HG03139 (cell line): ENCODE measurements around the gene KCTD12.

Experiments
- ATAC-seq: cut with Tn5 transposase; IDR thresholded peaks from one replicate; pipeline ENCODE4 v1.9.1; 2021; ENCODE audit not compliant: unreplicated experiment

The KCTD12 gene

GRCh38 chr13:76860706-76861105 is 25.5 kb downstream of the KCTD12 start:
- ATAC-seq: no peak

GRCh38 chr13:76854894-76855293 is 31.3 kb downstream of the KCTD12 start:
- no peak for ATAC-seq

GRCh38 chr13:76853921-76854608 is 32.1 kb downstream of the KCTD12 start:
- no peak for ATAC-seq

GRCh38 chr13:76853481-76853880 is 32.7 kb downstream of the KCTD12 start:
- no peak for ATAC-seq

- ATAC-seq: no peak
Measured at GRCh38 chr13:76852986-76853385, 33.2 kb downstream of the KCTD12 start.

GRCh38 chr13:76851961-76852360 is 34.2 kb downstream of the KCTD12 start:
- ATAC-seq: no peak

GRCh38 chr13:76849493-76849892 is 36.7 kb downstream of the KCTD12 start:
- no peak for ATAC-seq

- no peak for ATAC-seq
Measured at GRCh38 chr13:76848596-76848995, 37.6 kb downstream of the KCTD12 start.

GRCh38 chr13:76846363-76846762 is 39.8 kb downstream of the KCTD12 start:
- ATAC-seq: no peak

GRCh38 chr13:76845865-76846264 is 40.3 kb downstream of the KCTD12 start:
- ATAC-seq: no peak

- ATAC-seq: no peak
Measured at GRCh38 chr13:76845367-76845766, 40.8 kb downstream of the KCTD12 start.

GRCh38 chr13:76837801-76838200 is 48.4 kb downstream of the KCTD12 start:
- ATAC-seq: no peak

GRCh38 chr13:76836311-76836710 is 49.9 kb downstream of the KCTD12 start:
- ATAC-seq: no peak

- no peak for ATAC-seq
Measured at GRCh38 chr13:76833441-76833954, 52.7 kb downstream of the KCTD12 start.

GRCh38 chr13:76832258-76832988 is 53.8 kb downstream of the KCTD12 start:
- no peak for ATAC-seq

GRCh38 chr13:76830805-76831204 is 55.4 kb downstream of the KCTD12 start:
- ATAC-seq: no peak
